ENCODE measurements around the gene HDAC2. TPM values are rescaled to one million over a fixed set of nuclear protein-coding genes. Genes with fewer than 3 reads are reported as not detected.
"Not testable (repeated sequence)": the region's sequence is repeated elsewhere in the genome, so short reads cannot be mapped to it uniquely, and the experiment has no call there.

The HDAC2 gene
- 100 to 1,000 TPM; 177 to 247 (median 222) TPM for polyA plus RNA-seq (ENCODE audit: insufficient read depth in 1 of 5, insufficient read length in 5 of 5, low replicate concordance in 1 of 5)
- long read RNA-seq, donor 1, full-length matches to known transcripts: 52 of 227 reads
- long read RNA-seq, donor 1, partial matches to known transcripts: 175 of 227 reads
- long read RNA-seq, donor 1, other reads (novel, unspliced or antisense): 0 of 227 reads
- long read RNA-seq, donor 2, full-length matches to known transcripts: 38 of 67 reads
- long read RNA-seq, donor 2, partial matches to known transcripts: 29 of 67 reads
- long read RNA-seq, donor 2, other reads (novel, unspliced or antisense): 0 of 67 reads
- long read RNA-seq, donor 3, full-length matches to known transcripts: 25 of 92 reads
- long read RNA-seq, donor 3, partial matches to known transcripts: 67 of 92 reads
- long read RNA-seq, donor 3, other reads (novel, unspliced or antisense): 0 of 92 reads
- long read RNA-seq, donor 4, full-length matches to known transcripts: 19 of 76 reads
- long read RNA-seq, donor 4, partial matches to known transcripts: 57 of 76 reads
- long read RNA-seq, donor 4, other reads (novel, unspliced or antisense): 0 of 76 reads
- long read RNA-seq, donor 5, full-length matches to known transcripts: 51 of 189 reads
- long read RNA-seq, donor 5, partial matches to known transcripts: 138 of 189 reads
- long read RNA-seq, donor 5, other reads (novel, unspliced or antisense): 0 of 189 reads
- long read RNA-seq, donor 6, full-length matches to known transcripts: 31 of 129 reads
- long read RNA-seq, donor 6, partial matches to known transcripts: 98 of 129 reads
- long read RNA-seq, donor 6, other reads (novel, unspliced or antisense): 0 of 129 reads
- long read RNA-seq, donor 7, full-length matches to known transcripts: 59 of 149 reads
- long read RNA-seq, donor 7, partial matches to known transcripts: 90 of 149 reads
- long read RNA-seq, donor 7, other reads (novel, unspliced or antisense): 0 of 149 reads
- long read RNA-seq, donor 8, full-length matches to known transcripts: 25 of 89 reads
- long read RNA-seq, donor 8, partial matches to known transcripts: 64 of 89 reads
- long read RNA-seq, donor 8, other reads (novel, unspliced or antisense): 0 of 89 reads

DNA sequence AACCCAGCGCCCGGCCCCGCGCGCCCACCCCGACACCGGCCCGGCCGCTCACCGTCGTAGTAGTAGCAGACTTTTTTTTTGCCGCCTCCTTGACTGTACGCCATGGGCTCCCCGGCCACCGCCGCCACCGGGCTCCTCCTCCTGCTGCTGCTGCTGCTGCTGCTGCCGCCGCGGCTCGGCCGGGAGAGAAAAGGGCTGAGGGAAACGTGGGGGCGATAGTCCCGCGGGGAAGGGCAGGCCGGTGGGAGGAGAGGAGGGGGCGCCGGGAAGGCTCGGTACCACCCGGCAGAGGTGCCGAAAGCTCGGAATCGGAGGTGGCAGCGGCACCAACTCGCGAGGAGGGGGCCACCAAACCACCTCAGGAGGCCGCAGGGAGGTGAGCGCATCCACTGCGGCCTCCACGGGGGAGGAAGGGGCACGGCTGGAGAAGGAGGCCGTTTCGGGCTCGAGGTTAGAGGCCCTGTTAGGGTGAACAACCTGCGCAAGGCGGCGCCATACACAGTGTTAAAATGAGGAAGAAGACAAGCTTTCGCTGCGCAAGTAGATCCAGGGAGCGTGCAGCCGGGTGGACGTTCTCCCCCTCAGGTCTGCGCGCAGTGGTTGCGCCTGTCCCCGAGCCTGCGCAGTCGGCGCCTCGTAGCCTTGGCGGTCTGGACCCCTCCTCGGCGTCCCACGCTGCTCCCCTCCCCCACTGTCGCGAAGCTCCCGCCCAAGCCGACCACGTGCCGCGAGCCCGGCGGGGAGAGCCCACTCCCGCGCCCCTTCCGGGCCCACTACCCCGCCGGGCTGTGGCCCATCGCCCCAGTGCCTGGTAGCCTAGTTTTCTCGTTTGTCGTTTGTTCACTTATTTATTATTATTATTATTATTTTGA, at the start of gene HDAC2:
TSS of gene HDAC2 (minus strand) at position 344 of the 872 bp plus-strand sequence. CDS start at position 104, 240 bp downstream.
- DNase-seq: peak; percentile 89 to 90

DNA sequence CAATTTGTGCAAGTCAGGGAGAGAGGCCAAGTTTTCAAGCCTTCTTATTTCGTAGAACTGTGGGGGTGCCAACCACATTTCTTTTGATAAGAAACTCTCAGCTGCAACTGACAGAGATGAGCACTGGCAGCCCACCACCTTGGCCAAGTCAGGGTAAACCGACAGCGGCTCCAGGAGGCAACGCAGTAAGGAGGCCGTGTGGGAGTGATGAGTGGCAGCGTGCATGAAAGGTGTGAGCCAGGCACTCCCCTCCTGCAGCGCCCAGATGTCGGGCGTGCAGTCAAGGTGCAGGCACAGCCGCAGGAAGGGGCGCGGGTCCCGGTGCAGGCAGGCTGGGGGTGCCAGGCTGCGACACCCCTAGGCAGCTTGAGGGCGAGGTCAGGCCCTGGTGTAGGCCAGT, 49.2 kb upstream of the HDAC2 start:
- DNase-seq: no peak

DNA sequence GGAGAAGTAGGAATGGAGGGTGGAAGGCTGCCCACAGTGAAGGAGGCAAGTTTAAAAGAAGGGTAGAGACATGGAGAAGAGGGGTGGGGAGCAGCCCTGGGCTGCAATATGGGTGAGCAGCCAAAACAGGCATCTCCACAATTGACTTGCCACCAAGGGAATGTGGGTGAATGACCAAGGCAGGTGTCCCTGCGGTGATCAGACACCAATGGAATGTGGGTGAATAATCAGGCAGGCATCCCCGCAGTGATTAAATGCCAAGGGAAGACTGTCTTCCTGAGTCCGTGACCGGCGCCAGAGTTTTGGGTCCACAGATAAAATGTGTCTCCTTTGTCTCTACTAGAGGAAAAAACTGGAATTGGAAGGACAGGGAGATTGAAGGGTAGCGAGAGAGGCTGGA, 46.2 kb upstream of the HDAC2 start:
- DNase-seq: not testable (repeated sequence)

DNA sequence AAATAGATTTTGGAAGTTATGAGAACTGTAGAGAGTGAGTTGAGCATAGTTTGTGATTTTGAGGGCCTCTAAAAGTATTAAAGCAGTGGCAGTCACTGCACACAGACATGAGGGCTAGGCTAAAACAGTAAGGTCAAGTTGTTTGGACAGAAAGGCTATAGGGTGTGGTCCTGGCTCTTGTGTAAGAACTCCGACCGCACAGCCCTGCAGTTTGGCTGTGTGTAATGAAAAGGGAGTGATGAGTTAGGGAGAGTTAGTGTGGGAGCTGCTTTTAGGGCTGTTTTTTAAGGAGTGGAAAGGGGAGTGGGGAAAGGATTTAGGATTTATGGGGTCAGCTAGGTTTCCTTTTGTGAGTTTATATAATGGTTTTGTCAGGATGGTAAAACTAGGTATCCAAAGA, 43.2 kb upstream of the HDAC2 start:
- DNase-seq: not testable (repeated sequence)

DNA sequence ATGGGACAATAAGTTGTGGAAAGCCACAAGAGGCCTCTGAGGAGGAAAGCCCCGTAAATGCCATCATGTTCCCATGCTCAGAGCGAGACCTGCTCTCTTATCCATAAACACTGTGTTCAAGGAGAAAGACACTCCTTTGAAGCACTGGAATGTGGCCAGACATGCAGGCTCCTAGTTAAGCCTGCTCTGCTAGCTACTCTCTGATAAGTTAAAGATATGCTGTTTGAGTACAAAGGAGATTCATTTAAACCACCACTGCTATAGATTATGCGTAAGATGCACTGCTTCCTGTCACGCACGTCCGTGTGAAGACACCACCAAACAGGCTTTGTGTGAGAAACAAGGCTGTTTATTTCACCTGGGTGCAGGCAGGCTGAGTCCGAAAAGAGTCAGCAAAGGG, 40.5 kb upstream of the HDAC2 start:
- DNase-seq: not testable (repeated sequence)

DNA sequence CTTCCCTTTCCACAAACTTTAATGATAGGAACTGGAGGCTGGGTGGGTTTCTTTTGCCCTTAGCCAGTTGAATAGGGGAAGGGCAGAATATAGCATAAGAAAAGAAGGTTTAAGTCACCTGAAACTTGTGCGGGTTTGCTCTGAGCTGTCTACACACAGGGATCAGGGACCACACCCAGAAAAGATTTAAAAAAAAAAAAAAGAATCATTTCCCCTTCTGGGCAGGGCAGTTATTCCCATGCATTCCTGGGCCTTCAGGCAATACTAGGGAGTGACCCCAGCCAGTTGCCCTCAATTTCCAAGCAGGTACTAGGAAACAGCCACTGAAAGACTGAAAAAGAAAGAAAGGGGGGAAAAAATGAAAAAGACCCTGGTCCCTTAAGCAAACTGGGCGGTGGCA, 39.6 kb upstream of the HDAC2 start:
- DNase-seq: no peak

- DNase-seq: no peak
Observed at GRCh38 chr6:114009192-114009591, 38.2 kb upstream of the HDAC2 start.

DNA sequence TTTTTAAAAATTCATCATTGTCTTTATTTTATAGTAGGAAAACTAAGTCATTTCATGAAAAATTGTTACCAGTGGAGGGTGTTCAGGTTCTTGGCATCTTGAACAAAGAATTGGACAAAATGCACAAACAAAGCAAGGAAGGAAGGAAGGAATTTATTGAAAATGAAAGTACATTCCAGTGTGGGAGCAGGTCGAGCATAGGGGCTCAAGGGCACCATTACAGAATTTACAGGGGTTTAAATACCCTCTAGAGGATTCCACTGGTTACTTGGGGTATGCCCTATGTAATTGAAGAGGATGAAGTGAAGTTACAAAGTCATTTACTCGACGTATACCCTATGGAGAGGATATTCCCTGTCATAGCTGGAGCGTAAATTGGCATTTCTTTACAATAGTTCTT, 37.4 kb upstream of the HDAC2 start:
- no peak for DNase-seq

DNA sequence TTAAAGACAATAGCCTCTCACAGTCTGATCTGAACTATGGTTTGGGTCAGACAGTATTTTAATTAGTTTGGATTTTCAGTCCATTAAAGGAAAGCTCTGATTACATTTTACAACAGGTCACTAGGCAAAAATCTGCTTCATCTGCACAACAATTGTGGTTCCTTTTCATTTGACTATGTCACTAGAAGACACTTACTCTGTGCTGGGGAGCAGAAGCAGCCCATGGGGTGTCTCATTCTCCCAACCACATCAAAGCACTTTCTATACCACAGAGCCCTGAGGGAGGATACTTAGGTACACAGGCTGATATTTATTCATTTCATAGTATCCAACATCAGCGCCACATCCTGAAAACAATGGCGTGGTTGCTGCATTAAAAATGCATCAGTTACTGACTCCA, 36.6 kb upstream of the HDAC2 start:
- no peak for DNase-seq

GRCh38 chr6:114001354-114001753, 30.4 kb upstream of the HDAC2 start:
- DNase-seq: no peak

DNA sequence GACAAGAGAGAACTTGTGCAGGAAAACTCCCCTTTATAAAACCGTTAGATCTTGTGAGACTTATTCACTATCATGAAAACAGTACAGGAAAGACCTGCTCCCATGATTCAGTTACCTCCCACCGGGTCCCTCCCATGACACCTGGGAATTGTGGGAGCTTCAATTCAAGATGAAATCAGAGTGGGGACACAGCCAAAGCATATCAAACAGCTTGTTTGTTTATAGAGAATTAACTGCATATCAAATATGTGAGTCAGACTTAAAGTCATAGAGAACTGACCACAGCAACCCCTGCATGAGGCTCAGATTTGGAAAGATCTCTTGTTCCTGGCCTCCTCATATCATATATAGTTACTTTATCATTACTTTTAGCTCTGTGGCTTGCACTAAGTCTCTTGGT, 29.1 kb upstream of the HDAC2 start:
- DNase-seq: no peak

DNA sequence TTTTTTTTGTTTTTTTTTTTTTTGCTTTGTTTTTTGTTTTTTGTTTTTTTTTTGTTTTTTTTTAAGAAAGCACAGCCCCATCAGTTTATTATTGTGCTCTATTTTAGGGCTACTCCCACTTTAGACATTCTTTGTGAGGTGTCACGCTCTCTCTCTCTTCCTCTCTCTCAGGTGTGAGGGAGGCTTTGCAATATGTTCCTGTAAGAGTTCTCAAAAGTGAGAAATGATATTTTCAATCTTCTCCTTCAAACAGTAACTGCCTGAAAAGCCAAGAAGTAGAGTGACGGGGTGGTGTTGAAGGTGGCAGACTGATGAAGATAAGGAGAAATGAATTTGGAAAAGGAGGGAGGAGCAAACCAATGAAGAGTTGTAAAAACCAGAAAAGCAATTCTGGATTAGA, 28.3 kb upstream of the HDAC2 start:
- DNase-seq: no peak

- DNase-seq: no peak
Observed at GRCh38 chr6:113998811-113999210, 27.9 kb upstream of the HDAC2 start.

GRCh38 chr6:113997116-113997515, 26.2 kb upstream of the HDAC2 start:
- DNase-seq: no peak

GRCh38 chr6:113995634-113996033, 24.7 kb upstream of the HDAC2 start:
- DNase-seq: peak; percentile 36 to 37

GRCh38 chr6:113994934-113995342, 24.0 kb upstream of the HDAC2 start:
- no peak for DNase-seq

GRCh38 chr6:113989675-113990074, 18.7 kb upstream of the HDAC2 start:
- DNase-seq: no peak

GRCh38 chr6:113982675-113983074, 11.7 kb upstream of the HDAC2 start:
- not testable (repeated sequence) for DNase-seq

DNA sequence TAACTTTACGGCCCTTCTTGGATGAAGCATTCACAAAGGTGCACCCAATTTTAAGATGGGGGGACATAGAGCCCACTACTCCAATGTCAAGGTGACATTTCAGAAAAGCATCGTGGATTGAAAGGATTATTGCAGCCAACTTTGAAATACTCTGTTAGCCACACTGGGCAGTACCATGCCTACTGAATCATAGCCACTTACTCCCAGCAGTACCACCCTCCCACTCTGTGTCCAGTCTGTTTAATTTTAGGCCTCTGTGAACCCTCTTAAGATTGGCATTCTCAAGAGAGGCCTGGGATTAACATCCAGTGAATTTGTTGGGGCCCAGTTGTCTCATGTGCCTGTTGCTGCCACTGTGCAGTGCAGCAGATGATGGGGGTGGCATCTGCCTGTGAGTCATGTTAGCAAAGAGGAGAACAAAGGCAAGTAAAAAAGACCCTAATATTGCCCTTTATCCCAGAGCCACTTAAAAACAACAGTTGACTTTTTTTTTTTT, 11.2 kb upstream of the HDAC2 start:
- no peak for DNase-seq

- DNase-seq: no peak
Observed at GRCh38 chr6:113980937-113981554, 10.1 kb upstream of the HDAC2 start.

GRCh38 chr6:113979937-113980336, 9.0 kb upstream of the HDAC2 start:
- DNase-seq: no peak
